ENCODE data around the gene ZNF436.

DNA sequence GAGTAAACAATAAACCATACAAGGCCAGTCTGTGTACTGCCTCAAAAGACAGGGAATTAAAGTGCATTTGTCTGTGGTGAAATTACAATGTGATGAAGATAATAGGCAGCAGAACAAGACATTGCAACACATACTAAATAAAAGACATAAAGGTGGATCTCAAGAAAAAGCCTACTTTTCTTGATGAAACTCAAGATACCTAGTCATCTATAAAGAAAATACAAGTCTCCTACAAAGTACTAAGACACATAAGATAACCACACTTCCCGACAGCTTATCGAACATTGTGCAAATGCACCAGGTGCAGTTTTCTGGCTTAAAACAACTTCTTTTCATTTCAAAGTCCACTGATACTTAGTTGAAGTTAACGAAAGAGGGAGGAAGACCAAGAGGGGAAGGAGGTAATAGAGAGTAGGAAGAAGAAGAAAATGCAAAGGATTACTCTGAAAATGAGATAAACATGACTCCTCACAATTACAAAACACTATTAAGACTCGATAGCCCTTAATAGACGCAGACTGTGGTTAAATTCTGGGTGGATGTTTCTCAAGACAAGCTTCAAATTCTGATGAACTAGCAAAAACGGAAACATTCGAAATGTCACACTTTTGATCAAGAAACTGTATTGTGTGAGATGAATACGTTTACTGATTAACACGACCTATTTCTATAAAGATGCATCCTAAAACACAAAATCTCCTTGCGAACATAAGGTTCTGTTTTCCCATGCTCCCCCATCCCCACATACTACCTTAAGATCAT is 27.5 kb downstream of the ZNF436 start:
- TF ChIP-seq, protein P1, sequence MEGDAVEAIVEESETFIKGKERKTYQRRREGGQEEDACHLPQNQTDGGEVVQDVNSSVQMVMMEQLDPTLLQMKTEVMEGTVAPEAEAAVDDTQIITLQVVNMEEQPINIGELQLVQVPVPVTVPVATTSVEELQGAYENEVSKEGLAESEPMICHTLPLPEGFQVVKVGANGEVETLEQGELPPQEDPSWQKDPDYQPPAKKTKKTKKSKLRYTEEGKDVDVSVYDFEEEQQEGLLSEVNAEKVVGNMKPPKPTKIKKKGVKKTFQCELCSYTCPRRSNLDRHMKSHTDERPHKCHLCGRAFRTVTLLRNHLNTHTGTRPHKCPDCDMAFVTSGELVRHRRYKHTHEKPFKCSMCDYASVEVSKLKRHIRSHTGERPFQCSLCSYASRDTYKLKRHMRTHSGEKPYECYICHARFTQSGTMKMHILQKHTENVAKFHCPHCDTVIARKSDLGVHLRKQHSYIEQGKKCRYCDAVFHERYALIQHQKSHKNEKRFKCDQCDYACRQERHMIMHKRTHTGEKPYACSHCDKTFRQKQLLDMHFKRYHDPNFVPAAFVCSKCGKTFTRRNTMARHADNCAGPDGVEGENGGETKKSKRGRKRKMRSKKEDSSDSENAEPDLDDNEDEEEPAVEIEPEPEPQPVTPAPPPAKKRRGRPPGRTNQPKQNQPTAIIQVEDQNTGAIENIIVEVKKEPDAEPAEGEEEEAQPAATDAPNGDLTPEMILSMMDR (conservative IDR thresholded peaks at IDR 0.05), result no peak
- TF ChIP-seq ZFX (IDR thresholded peaks at IDR 0.05), result no peak
